OCI-LY7 (cell line): ENCODE data around the gene MIOX.

Source experiments
- EZH2phosphoT487 ChIP-seq: fragments of 200-600 bp; sonication (generic); IDR thresholded peaks from 2 replicates; pipeline ENCODE4 v1.6.1; 2018; ENCODE audit warnings: low read depth, borderline replicate concordance, mild to moderate bottlenecking, mixed run types, antibody characterized with exemption, low read length, moderate library complexity, mixed read lengths
- TF ChIP-seq, protein P1 (sequence below): fragments of 200-600 bp; sonication (generic); conservative IDR thresholded peaks from 2 replicates; pipeline ENCODE4 v1.5.1; 2014; ENCODE audit warnings: mild to moderate bottlenecking, antibody characterized with exemption, low read length, moderate library complexity, mixed read lengths

DNA sequence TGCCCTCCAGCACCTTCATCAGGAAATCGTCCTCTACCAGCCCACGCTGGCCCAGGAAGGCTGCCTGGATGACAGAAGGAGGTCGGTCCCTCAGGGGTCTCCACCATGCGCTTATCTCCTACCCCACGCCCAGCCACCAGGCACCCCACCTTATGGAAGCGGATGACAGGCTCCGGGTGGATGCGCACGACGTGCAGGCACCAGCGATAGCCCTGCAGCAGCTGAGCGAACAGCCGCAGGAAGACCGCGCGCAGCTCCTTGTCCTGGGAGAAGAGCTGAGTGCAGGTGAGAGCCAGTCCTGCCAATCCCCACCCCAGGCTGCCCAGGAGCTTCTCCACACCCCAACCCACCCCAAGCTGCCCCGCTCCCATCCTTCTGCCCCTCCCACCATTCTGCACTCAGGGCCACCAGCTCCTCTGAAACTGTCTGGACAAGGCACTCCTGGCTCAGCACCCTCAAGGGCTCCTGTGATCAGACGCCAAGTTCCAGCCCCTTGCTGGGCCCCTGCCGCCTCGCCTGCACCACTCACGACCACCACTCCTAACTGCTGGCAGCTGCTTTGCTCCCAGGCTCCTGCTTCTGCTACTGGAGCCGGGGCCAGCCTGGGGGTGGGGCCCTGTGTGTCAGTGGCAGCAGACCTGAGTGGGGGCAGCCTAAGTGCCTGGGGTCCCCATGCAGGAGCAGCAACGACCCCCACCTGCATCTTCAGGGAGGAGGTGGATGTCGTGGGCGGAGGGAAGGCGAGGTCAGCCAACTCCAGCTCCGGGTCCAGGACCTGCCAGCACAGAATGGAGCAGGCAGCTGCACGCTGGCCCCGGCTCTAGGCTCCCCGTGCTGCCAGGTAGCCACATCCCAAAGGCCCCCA is 21.4 kb upstream of the MIOX start:
- TF ChIP-seq, protein P1, sequence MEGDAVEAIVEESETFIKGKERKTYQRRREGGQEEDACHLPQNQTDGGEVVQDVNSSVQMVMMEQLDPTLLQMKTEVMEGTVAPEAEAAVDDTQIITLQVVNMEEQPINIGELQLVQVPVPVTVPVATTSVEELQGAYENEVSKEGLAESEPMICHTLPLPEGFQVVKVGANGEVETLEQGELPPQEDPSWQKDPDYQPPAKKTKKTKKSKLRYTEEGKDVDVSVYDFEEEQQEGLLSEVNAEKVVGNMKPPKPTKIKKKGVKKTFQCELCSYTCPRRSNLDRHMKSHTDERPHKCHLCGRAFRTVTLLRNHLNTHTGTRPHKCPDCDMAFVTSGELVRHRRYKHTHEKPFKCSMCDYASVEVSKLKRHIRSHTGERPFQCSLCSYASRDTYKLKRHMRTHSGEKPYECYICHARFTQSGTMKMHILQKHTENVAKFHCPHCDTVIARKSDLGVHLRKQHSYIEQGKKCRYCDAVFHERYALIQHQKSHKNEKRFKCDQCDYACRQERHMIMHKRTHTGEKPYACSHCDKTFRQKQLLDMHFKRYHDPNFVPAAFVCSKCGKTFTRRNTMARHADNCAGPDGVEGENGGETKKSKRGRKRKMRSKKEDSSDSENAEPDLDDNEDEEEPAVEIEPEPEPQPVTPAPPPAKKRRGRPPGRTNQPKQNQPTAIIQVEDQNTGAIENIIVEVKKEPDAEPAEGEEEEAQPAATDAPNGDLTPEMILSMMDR = no peak
- no peak for TF ChIP-seq EZH2phosphoT487
